ENCODE measurements around the gene TSPO2. TPM values are rescaled to one million over a fixed set of nuclear protein-coding genes. Genes with fewer than 3 reads are reported as not detected.
A peak's percentile ranks its signal among the peaks of the same experiment; 100 is the strongest.

TSPO2 gene
- total and polyA plus RNA-seq, 9 of the 15 experiments (the other 6 are each of a cell fraction or from before 2014, with no cell fraction given): not detected

- TF ChIP-seq BACH1 (tag; IDR thresholded peaks at IDR 0.05) (no peak), STAT5B (CRISPR knock-in tag; IDR thresholded peaks at IDR 0.05) (no peak), ARNT (IDR thresholded peaks at IDR 0.05) (no peak), PTRF (tag; IDR thresholded peaks at IDR 0.05) (no peak), PCBP1 (IDR thresholded peaks at IDR 0.05; ENCODE audit: low read depth, low read length, poor library complexity, severe bottlenecking) (no peak), SP2 (IDR thresholded peaks at IDR 0.05; ENCODE audit: extremely low read depth, low read depth, low read length, poor library complexity, severe bottlenecking) (peak; percentile 68), ETV6 (IDR thresholded peaks at IDR 0.05; ENCODE audit: borderline replicate concordance in 1 of 2, low read depth in 2 of 2, low read length in 1 of 2) (no peak), ETV6 (CRISPR knock-in tag; IDR thresholded peaks at IDR 0.05; ENCODE audit: borderline replicate concordance) (no peak), JUN (IDR thresholded peaks at IDR 0.05; ENCODE audit: borderline replicate concordance, low read depth, low read length) (no peak), JUN (CRISPR knock-in tag; IDR thresholded peaks at IDR 0.05; ENCODE audit: borderline replicate concordance) (no peak), RBM15 (IDR thresholded peaks at IDR 0.05; ENCODE audit: insufficient read depth, low read length) (no peak), NFXL1 (CRISPR knock-in tag; IDR thresholded peaks at IDR 0.05) (no peak), GABPB1 (CRISPR knock-in tag; IDR thresholded peaks at IDR 0.05) (peak; percentile 92), MAFF (IDR thresholded peaks at IDR 0.05; ENCODE audit: low read length) (no peak), CC2D1A (IDR thresholded peaks at IDR 0.05) (peak; percentile 63; the same call in 1 of the 2 replicates), SIN3A (IDR thresholded peaks at IDR 0.05; ENCODE audit: borderline replicate concordance in 2 of 2, control insufficient read depth in 1 of 2, low read depth in 2 of 2, low read length in 2 of 2) (peak; percentile 66 to 88; a peak in 2 of 4 replicates), YBX1 (IDR thresholded peaks at IDR 0.05) (no peak), ZNF347 (CRISPR knock-in tag; IDR thresholded peaks at IDR 0.05; ENCODE audit: low read depth) (no peak), ZC3H8 (IDR thresholded peaks at IDR 0.05) (no peak), MBD2 (IDR thresholded peaks at IDR 0.05; ENCODE audit: borderline replicate concordance, low read depth) (peak; percentile 84), PPARD (CRISPR knock-in tag; IDR thresholded peaks at IDR 0.05) (no peak), ZNF695 (CRISPR knock-in tag; IDR thresholded peaks at IDR 0.05) (no peak), GATAD2A (IDR thresholded peaks at IDR 0.05) (no peak), ZBTB5 (IDR thresholded peaks at IDR 0.05) (no peak), ELF2 (CRISPR knock-in tag; IDR thresholded peaks at IDR 0.05) (peak; percentile 96)
- TF ChIP-seq, protein P1, sequence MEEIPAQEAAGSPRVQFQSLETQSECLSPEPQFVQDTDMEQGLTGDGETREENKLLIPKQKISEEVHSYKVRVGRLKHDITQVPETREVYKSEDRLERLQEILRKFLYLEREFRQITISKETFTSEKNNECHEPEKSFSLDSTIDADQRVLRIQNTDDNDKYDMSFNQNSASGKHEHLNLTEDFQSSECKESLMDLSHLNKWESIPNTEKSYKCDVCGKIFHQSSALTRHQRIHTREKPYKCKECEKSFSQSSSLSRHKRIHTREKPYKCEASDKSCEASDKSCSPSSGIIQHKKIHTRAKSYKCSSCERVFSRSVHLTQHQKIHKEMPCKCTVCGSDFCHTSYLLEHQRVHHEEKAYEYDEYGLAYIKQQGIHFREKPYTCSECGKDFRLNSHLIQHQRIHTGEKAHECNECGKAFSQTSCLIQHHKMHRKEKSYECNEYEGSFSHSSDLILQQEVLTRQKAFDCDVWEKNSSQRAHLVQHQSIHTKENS (CRISPR knock-in tag; IDR thresholded peaks at IDR 0.05): no peak
- TF ChIP-seq, protein P2, sequence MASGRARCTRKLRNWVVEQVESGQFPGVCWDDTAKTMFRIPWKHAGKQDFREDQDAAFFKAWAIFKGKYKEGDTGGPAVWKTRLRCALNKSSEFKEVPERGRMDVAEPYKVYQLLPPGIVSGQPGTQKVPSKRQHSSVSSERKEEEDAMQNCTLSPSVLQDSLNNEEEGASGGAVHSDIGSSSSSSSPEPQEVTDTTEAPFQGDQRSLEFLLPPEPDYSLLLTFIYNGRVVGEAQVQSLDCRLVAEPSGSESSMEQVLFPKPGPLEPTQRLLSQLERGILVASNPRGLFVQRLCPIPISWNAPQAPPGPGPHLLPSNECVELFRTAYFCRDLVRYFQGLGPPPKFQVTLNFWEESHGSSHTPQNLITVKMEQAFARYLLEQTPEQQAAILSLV (tag; IDR thresholded peaks at IDR 0.05): no peak
These were observed 29.9 kb downstream of the TSPO2 start, which contains the start of gene OARD1 (continued) for GRCh38 chr6:41071923-41072835.

All from K562 (cell line).